Natural killer cell (primary cell): Measurements from ENCODE around the gene PRPH2. TPM values are rescaled to one million over a fixed set of nuclear protein-coding genes. Genes with fewer than 3 reads are reported as not detected.

Experiments used
- ATAC-seq, 3 donors: fragments of 150-1000 bp in 2 of 3; fragments of 200-7000 bp in 1 of 3; cut with Tn5 transposase; 1 replicate in 1 of 3; 2 replicates in 2 of 3; pipeline ENCODE4 v1.10.0; 2021; ENCODE audit warnings: mild to moderate bottlenecking in 2 of 3, moderate library complexity in 2 of 3
- DNase-seq, 2 donors: peaks; one replicate each; pipeline versions ENCODE4 v3.0.0 to v3.0.0-alpha.2; 2013 to 2021; ENCODE audit warnings: mixed read lengths in 1 of 2
- H3K27ac ChIP-seq: one replicate; pipeline ENCODE4 v1.5.1; 2013; ENCODE audit warnings: mild to moderate bottlenecking, low read length
- H3K27me3 ChIP-seq: one replicate; pipeline ENCODE4 v1.6.1; 2013; ENCODE audit warnings: low read length; ENCODE audit not compliant: control insufficient read depth, insufficient read depth
- H3K36me3 ChIP-seq: one replicate; pipeline ENCODE4 v1.6.1; 2013; ENCODE audit warnings: low read length; ENCODE audit not compliant: control insufficient read depth, insufficient read depth
- H3K4me1 ChIP-seq: one replicate; pipeline ENCODE4 v1.6.1; 2013; ENCODE audit warnings: low read length; ENCODE audit not compliant: control insufficient read depth, insufficient read depth
- H3K4me3 ChIP-seq: one replicate; pipeline ENCODE4 v1.5.1; 2013; ENCODE audit warnings: low read length
- H3K9me3 ChIP-seq: one replicate; pipeline ENCODE4 v1.6.1; 2013; ENCODE audit warnings: low read length; ENCODE audit not compliant: control insufficient read depth, insufficient read depth
- H3K27ac Mint-ChIP-seq, 2 donors: one replicate each; pipeline ENCODE4 v1.8.0; 2022; ENCODE audit warnings: mild to moderate bottlenecking in 2 of 2, mixed read lengths in 2 of 2, moderate library complexity in 1 of 2
- H3K27me3 Mint-ChIP-seq, 2 donors: one replicate each; pipeline ENCODE4 v1.8.0; 2022; ENCODE audit warnings: low read depth in 2 of 2, mixed read lengths in 2 of 2
- H3K36me3 Mint-ChIP-seq: one replicate; pipeline ENCODE4 v1.8.0; 2022; ENCODE audit warnings: mixed read lengths
- H3K4me1 Mint-ChIP-seq, 2 donors: one replicate each; pipeline ENCODE4 v1.8.0; 2022; ENCODE audit warnings: mixed read lengths in 2 of 2
- H3K4me3 Mint-ChIP-seq: one replicate; pipeline ENCODE4 v1.8.0; 2022; ENCODE audit warnings: mild to moderate bottlenecking, moderate library complexity, mixed read lengths
- H3K9me3 Mint-ChIP-seq, 2 donors: one replicate each; pipeline ENCODE4 v1.8.0; 2022; ENCODE audit warnings: mixed read lengths in 2 of 2
- WGBS: methylation state at CpG from one replicate; pipeline ENCODE4 v1.1.7; 2013; ENCODE audit warnings: missing lambda C conversion rate; ENCODE audit not compliant: insufficient coverage; 5-methylcytosine and 5-hydroxymethylcytosine counted together
- intact Hi-C: fragments of 100-400 bp; cut with micrococcal nuclease; formaldehyde crosslinking; loops from one replicate; pipeline ENCODE4 v1.14.2; 2022
- total RNA-seq, 4 donors: library from RNA; stranded (reverse); fragments of 120-200 nt in 1 of 4; gene quantifications; one replicate each; pipeline versions ENCODE4 v1.2.3 to v1.2.4, GENCODE V29; 2013 to 2022
- TF ChIP-seq, protein P1 (sequence below): fragments of 200-600 bp; IDR thresholded peaks from one replicate; pipeline ENCODE4 v1.8.0; 2022; ENCODE audit warnings: antibody characterized with exemption

Gene PRPH2
- total RNA-seq, 3 donors from 2014 or later (not counting 1 experiment from before 2014, with no cell fraction given): 0.12 to 0.16 (median 0.13) TPM

DNA sequence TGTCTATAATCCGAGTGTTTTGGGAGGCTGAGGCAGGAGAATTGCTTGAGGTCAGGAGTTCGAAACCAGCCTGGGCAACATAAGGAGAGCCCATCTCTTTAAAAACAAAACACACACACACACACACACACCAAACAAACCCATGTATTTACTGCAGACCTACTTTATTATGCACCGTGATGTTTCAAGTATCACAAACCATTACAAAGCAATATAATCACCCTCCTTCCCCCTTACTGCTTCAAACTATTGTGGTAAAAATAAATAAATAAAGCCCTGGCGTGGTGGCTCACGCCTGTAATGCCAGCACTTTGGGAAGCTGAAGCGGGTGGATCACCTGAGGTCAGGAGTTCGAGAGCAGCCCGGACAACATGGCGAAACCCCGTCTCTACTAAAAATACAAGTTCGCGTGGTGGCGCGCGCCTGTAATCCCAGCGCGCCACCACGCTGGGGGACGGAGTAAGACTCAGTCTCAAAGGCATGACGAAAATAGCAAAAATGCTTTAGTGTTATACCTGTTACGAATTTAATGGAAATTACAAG lies 22.0 kb upstream of the PRPH2 start:
- intact Hi-C loops: no loop called here
- H3K36me3 Mint-ChIP-seq: peaks cover 13% of the 10 kb centered on the region
- Histone ChIP-seq H3K27me3 (no peaks in the 10 kb centered on the region), H3K9me3 (peaks cover 19% of the 10 kb centered on the region), H3K27ac (no peak overlapping the region), H3K36me3 (no peaks in the 10 kb centered on the region), H3K4me3 (no peak overlapping the region), H3K4me1 (peaks cover 30% of the 10 kb centered on the region)
- DNase-seq (no peak), ATAC-seq (no peak)
- TF ChIP-seq, protein P1, sequence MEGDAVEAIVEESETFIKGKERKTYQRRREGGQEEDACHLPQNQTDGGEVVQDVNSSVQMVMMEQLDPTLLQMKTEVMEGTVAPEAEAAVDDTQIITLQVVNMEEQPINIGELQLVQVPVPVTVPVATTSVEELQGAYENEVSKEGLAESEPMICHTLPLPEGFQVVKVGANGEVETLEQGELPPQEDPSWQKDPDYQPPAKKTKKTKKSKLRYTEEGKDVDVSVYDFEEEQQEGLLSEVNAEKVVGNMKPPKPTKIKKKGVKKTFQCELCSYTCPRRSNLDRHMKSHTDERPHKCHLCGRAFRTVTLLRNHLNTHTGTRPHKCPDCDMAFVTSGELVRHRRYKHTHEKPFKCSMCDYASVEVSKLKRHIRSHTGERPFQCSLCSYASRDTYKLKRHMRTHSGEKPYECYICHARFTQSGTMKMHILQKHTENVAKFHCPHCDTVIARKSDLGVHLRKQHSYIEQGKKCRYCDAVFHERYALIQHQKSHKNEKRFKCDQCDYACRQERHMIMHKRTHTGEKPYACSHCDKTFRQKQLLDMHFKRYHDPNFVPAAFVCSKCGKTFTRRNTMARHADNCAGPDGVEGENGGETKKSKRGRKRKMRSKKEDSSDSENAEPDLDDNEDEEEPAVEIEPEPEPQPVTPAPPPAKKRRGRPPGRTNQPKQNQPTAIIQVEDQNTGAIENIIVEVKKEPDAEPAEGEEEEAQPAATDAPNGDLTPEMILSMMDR: no peak
- no peaks in the 10 kb centered on the region for H3K27me3 Mint-ChIP-seq
- H3K9me3 Mint-ChIP-seq: peaks cover 0 to 8% of the 10 kb centered on the region in 2 donors
- H3K4me3 Mint-ChIP-seq: peak overlapping the region; percentile 100
- H3K4me1 Mint-ChIP-seq: peaks cover 22 to 23% of the 10 kb centered on the region in 2 donors
- peak overlapping the region in 1 of 2 donors; percentile 100 for H3K27ac Mint-ChIP-seq
- WGBS: 90% methylated on average over 21 of the region's 21 CpGs

DNA sequence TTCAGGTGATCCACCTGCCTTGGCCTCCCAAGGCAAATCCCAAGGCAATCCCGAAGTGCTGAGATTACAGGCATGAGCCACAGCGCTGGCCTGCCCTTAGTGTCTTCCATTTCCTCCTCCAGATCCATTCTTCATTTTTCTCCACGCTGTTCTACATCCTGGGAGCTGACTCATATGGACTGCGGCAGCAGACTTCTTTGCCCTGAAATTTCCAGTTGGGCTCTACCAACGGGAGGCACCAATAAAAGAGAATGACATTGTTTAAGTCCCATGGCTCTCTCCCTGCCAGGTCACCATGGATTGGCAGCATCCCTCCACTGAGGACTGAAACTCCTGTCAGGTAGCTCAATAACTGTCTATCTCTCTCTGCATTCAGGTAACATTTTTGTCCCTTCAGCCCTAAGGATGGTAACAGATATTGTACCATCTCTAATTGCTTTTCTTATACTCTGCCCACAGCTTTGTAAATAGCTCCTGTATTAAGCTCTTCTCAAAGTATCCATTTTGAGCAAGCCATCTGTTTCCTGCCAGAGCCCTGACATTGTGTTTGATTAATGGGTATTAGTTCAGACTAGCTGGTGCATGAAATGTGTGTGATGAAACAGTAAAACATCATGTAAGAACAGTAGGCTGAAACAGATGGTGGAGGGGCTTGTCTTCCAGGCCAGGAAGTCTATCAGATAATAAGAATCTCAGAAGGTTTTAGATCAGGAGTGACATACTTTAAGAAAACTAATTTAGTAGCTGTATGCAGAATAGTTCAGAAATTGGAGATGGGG lies 19.9 kb upstream of the PRPH2 start:
- Mint-ChIP-seq H3K27ac (peak overlapping the region in 1 of 2 donors; percentile 25), H3K4me1 (peaks cover 7 to 8% of the 10 kb centered on the region in 2 donors), H3K4me3 (peak overlapping the region; percentile 10), H3K27me3 (no peaks in the 10 kb centered on the region), H3K9me3 (peaks cover 0 to 8% of the 10 kb centered on the region in 2 donors), H3K36me3 (peaks cover 13% of the 10 kb centered on the region)
- H3K4me1 ChIP-seq: peaks cover 19% of the 10 kb centered on the region
- WGBS: 82% methylated on average over 5 of the region's 5 CpGs
- no peak overlapping the region for H3K27ac ChIP-seq
- no peaks in the 10 kb centered on the region for H3K27me3 ChIP-seq
- DNase-seq (no peak), ATAC-seq (no peak)
- peaks cover 19% of the 10 kb centered on the region for H3K9me3 ChIP-seq
- intact Hi-C loops: no loop called here
- H3K4me3 ChIP-seq: no peak overlapping the region
- TF ChIP-seq, protein P1: no peak
- no peaks in the 10 kb centered on the region for H3K36me3 ChIP-seq

DNA sequence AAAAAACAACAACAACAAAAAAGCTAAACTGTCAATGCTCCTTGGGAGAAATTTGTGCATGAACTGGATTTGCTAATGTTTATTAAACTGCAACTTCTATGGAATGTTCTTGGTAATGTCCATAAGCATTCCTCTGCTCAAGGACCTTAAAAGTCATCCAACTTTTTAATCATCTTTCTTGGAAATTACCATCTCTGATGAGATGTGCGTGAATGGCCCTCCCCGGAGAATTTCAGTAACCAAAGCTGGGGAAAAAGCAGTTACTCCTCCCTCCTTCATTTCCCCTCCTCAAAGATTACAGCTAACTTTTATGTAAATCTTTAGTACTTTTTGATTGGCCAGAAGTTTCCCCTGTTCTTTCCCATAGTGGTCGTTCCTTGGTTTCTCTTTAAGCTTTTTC lies 18.3 kb upstream of the PRPH2 start:
- Mint-ChIP-seq H3K27ac (no peak overlapping the region), H3K27me3 (no peaks in the 10 kb centered on the region), H3K4me1 (peaks cover 2% of the 10 kb centered on the region in 2 donors), H3K4me3 (no peak overlapping the region), H3K36me3 (peaks cover 9% of the 10 kb centered on the region), H3K9me3 (peaks cover 0 to 8% of the 10 kb centered on the region in 2 donors)
- 82% methylated on average over 2 of the region's 3 CpGs for whole genome bisulfite sequencing
- Histone ChIP-seq H3K36me3 (no peaks in the 10 kb centered on the region), H3K9me3 (peaks cover 19% of the 10 kb centered on the region), H3K4me3 (no peak overlapping the region), H3K27ac (no peak overlapping the region), H3K4me1 (peaks cover 19% of the 10 kb centered on the region), H3K27me3 (no peaks in the 10 kb centered on the region)
- ATAC-seq (no peak), DNase-seq (no peak)
- TF ChIP-seq, protein P1: no peak
- intact Hi-C loops: no loop called here
